SK-N-MC (cell line): Measurements from ENCODE around the gene CBX1.
"Not testable (repeated sequence)": the region's sequence is repeated elsewhere in the genome, so short reads cannot be mapped to it uniquely, and the experiment has no call there.

Experiments
- EZH2 ChIP-seq: fragments of 200-600 bp; sonication (generic); IDR thresholded peaks from one replicate; pipeline ENCODE4 v1.6.1; 2017; ENCODE audit warnings: antibody characterized with exemption
- FOXP2 ChIP-seq: optimal IDR thresholded peaks from 2 replicates; pipeline ENCODE3; 2011; ENCODE audit warnings: mild to moderate bottlenecking, moderate library complexity; ENCODE audit not compliant: insufficient read depth; ENCODE audit errors: extremely low read length, control extremely low read depth
- POLR2AphosphoS5 ChIP-seq: IDR thresholded peaks from 2 replicates; pipeline ENCODE4 v1.6.1; 2012; ENCODE audit warnings: mild to moderate bottlenecking, low read depth, low read length, borderline replicate concordance

DNA sequence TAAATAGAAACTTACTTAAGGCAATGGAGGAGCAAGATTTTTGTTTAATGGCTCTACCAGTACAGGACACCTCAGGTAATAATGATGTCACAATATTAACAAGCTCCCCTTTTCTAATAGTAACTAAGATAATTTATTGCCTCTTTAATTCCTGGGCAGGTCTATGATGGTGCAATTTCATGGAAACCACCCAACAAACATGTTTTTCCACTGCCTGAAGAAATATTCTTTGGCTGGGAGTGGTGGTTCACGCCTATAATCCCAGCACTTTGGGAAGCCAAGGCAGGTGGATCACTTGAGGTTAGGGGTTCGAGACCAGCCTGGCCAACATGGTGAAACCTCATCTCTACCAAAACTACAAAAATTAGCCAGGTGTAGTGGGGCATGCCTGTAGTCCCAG lies 33.5 kb downstream of the CBX1 start:
- TF ChIP-seq POLR2AphosphoS5, EZH2, FOXP2: not testable (repeated sequence)
